Left ventricle myocardium inferior (tissue), 1 donor: ENCODE results near the gene FRMPD1. TPM values are rescaled to one million over a fixed set of nuclear protein-coding genes. Genes with fewer than 3 reads are reported as not detected.
"Not testable (repeated sequence)": the region's sequence is repeated elsewhere in the genome, so short reads cannot be mapped to it uniquely, and the experiment has no call there.

ENCODE experiments used
- DNase-seq: peaks from one replicate; pipeline ENCODE4 v3.0.0-alpha.2; 2020
- H3K27ac ChIP-seq: fragments of 200-600 bp; replicated peaks from 2 replicates; pipeline ENCODE4 v1.8.0; 2021
- H3K27me3 ChIP-seq: fragments of 200-600 bp; 2 replicates; pipeline ENCODE4 v1.8.0; 2021; ENCODE audit warnings: low read depth
- H3K36me3 ChIP-seq: fragments of 200-600 bp; 2 replicates; pipeline ENCODE4 v1.8.0; 2021
- H3K4me1 ChIP-seq: fragments of 200-600 bp; 2 replicates; pipeline ENCODE4 v1.8.0; 2021
- H3K4me3 ChIP-seq: fragments of 200-600 bp; 2 replicates; pipeline ENCODE4 v1.8.0; 2021; ENCODE audit warnings: mild to moderate bottlenecking, moderate library complexity
- H3K9me3 ChIP-seq: fragments of 200-600 bp; replicated peaks from 2 replicates; pipeline ENCODE4 v1.8.0; 2021
- CTCF ChIP-seq: fragments of 200-600 bp; IDR thresholded peaks from 2 replicates; pipeline ENCODE4 v1.8.0; 2021; ENCODE audit warnings: antibody characterized with exemption, mild to moderate bottlenecking, borderline replicate concordance
- intact Hi-C: fragments of 100-400 bp; cut with micrococcal nuclease; formaldehyde crosslinking; loops from one replicate; pipeline ENCODE4 v1.11.0; 2022
- total RNA-seq: library from RNA; stranded (reverse); fragmentation: NEBNext Ultra II Directional; extraction: Animal tissue kit (Norgen Biotek cat#: 25700); gene quantifications from one replicate; pipeline ENCODE4 v1.2.1, GENCODE V29; 2021
- donor health status: DM: no; HTN: yes; CAD: no; lungs with severe emphysema.

The FRMPD1 gene
- total RNA-seq, 1 donor from 2014 or later, result 1.1 TPM

GRCh38 chr9:37752642-37753488, 102.1 kb downstream of the FRMPD1 start:
- Histone ChIP-seq H3K9me3 (no peaks in the 10 kb centered on the region), H3K4me1 (peaks cover 20% of the 10 kb centered on the region), H3K36me3 (peaks cover 5% of the 10 kb centered on the region), H3K27ac (peak overlapping the region; percentile 80), H3K4me3 (peak overlapping the region; percentile 82), H3K27me3 (no peaks in the 10 kb centered on the region)
- intact Hi-C loops, result no loop called here
- TF ChIP-seq CTCF, result no peak
- no peak for DNase-seq

- TF ChIP-seq CTCF, result peak; percentile 35
- DNase-seq, result peak; percentile 70
- Histone ChIP-seq H3K27me3 (no peaks in the 10 kb centered on the region), H3K4me3 (peak within 1 kb of the TSS; percentile 82), H3K4me1 (peaks cover 20% of the 10 kb centered on the region), H3K36me3 (peaks cover 5% of the 10 kb centered on the region), H3K27ac (peak within 1 kb of the TSS; percentile 80), H3K9me3 (no peaks in the 10 kb centered on the region)
- intact Hi-C loops, result no loop called here
Measured at GRCh38 chr9:37753489-37754190, 102.9 kb downstream of the FRMPD1 start, which contains the start of gene TRMT10B. TSS of gene TRMT10B (plus strand) at chr9:37753805. CDS start at chr9:37761932, 8,127 bp downstream.

GRCh38 chr9:37758747-37759146, 108.0 kb downstream of the FRMPD1 start:
- no peak overlapping the region for H3K27ac ChIP-seq
- H3K4me1 ChIP-seq, result peaks cover 14% of the 10 kb centered on the region
- intact Hi-C loops, result no loop called here
- no peak overlapping the region for H3K4me3 ChIP-seq
- no peaks in the 10 kb centered on the region for H3K27me3 ChIP-seq
- H3K9me3 ChIP-seq, result no peaks in the 10 kb centered on the region
- DNase-seq, result no peak
- no peak for TF ChIP-seq CTCF
- peaks cover 25% of the 10 kb centered on the region for H3K36me3 ChIP-seq

GRCh38 chr9:37760416-37761161, 109.8 kb downstream of the FRMPD1 start:
- no peak for DNase-seq
- H3K4me1 ChIP-seq, result no peaks in the 10 kb centered on the region
- no peak overlapping the region for H3K27ac ChIP-seq
- H3K4me3 ChIP-seq, result no peak overlapping the region
- H3K36me3 ChIP-seq, result peaks cover 38% of the 10 kb centered on the region
- H3K9me3 ChIP-seq, result no peaks in the 10 kb centered on the region
- H3K27me3 ChIP-seq, result no peaks in the 10 kb centered on the region
- TF ChIP-seq CTCF, result no peak
- intact Hi-C loops, result no loop called here

GRCh38 chr9:37761511-37761910, 110.8 kb downstream of the FRMPD1 start:
- H3K27me3 ChIP-seq, result no peaks in the 10 kb centered on the region
- H3K4me1 ChIP-seq, result no peaks in the 10 kb centered on the region
- no peak overlapping the region for H3K4me3 ChIP-seq
- peaks cover 38% of the 10 kb centered on the region for H3K36me3 ChIP-seq
- TF ChIP-seq CTCF, result no peak
- no peak overlapping the region for H3K27ac ChIP-seq
- intact Hi-C loops, result no loop called here
- H3K9me3 ChIP-seq, result no peaks in the 10 kb centered on the region
- no peak for DNase-seq

GRCh38 chr9:37765263-37765662, 114.5 kb downstream of the FRMPD1 start:
- H3K4me3 ChIP-seq, intact Hi-C loops, H3K4me1 ChIP-seq, H3K27me3 ChIP-seq, H3K9me3 ChIP-seq, DNase-seq, H3K27ac ChIP-seq: not testable (repeated sequence)
- peaks cover 43% of the 10 kb centered on the region for H3K36me3 ChIP-seq
